GM18499 (cell line): Measurements from ENCODE around the gene APEH.

Experiments
- ATAC-seq: cut with Tn5 transposase; IDR thresholded peaks from one replicate; pipeline ENCODE4 v1.9.1; 2021; ENCODE audit warnings: moderate number of reproducible peaks; ENCODE audit not compliant: insufficient read depth, unreplicated experiment

The APEH gene

GRCh38 chr3:49649576-49649975 lies 24.6 kb upstream of the APEH start:
- no peak for ATAC-seq

DNA sequence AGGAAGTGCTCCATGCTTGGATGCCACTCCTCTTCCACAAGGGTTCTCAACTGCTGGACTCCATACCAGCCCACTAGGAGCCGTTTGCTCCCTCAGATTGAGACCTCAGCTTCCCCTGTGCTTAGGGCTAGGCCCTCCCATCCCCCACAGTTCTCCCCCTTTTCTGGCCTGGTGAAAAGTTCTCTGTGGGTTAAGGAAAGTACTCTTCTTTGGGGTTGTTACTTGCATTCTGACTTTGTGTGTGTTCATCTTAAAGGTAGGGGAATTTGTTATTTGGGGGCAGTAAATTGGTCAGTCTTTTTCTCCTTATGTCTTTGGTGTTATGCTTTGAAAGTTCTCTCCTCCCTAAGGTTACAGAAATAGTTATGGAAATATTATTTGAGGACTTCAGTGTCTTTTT lies 24.0 kb upstream of the APEH start:
- no peak for ATAC-seq

DNA sequence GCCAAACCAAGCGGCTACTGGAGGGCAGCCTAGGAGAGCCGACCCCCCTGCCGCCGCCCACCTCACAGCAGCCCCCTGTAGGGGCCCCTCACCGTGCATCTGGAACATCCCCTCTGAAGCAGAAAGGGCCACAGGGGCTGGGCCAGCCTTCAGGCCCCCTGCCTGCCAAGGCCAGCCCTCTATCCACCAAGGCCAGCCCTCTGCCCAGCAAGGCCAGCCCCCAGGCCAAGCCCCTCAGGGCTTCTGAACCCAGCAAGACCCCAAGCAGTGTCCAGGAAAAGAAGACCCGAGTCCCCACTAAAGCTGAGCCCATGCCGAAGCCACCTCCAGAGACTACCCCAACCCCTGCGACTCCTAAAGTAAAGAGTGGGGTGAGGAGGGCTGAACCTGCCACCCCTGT lies 23.5 kb upstream of the APEH start:
- ATAC-seq = no peak

- ATAC-seq = no peak
Measured at GRCh38 chr3:49652218-49652902, 21.8 kb upstream of the APEH start.

GRCh38 chr3:49652903-49653415 lies 21.2 kb upstream of the APEH start:
- ATAC-seq = no peak

GRCh38 chr3:49653621-49654020 lies 20.5 kb upstream of the APEH start:
- ATAC-seq = no peak

DNA sequence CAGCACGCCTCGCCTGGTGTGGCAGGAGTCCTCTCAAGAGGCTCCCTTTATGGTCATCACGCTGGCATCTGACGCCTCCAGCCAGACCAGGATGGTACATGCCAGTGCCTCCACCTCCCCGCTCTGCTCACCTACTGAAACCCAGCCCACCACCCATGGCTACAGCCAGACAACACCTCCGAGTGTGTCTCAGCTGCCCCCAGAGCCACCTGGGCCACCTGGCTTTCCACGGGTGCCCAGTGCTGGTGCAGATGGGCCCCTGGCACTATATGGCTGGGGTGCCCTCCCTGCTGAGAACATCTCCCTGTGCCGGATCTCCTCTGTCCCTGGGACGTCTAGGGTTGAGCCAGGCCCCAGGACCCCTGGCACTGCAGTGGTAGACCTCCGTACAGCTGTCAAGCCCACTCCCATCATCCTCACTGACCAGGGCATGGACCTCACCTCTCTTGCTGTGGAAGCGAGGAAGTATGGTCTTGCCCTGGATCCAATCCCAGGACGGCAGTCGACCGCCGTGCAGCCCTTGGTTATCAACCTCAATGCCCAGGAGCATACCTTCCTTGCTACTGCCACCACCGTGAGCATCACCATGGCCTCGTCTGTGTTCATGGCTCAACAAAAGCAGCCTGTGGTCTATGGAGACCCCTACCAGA lies 19.9 kb upstream of the APEH start:
- no peak for ATAC-seq

DNA sequence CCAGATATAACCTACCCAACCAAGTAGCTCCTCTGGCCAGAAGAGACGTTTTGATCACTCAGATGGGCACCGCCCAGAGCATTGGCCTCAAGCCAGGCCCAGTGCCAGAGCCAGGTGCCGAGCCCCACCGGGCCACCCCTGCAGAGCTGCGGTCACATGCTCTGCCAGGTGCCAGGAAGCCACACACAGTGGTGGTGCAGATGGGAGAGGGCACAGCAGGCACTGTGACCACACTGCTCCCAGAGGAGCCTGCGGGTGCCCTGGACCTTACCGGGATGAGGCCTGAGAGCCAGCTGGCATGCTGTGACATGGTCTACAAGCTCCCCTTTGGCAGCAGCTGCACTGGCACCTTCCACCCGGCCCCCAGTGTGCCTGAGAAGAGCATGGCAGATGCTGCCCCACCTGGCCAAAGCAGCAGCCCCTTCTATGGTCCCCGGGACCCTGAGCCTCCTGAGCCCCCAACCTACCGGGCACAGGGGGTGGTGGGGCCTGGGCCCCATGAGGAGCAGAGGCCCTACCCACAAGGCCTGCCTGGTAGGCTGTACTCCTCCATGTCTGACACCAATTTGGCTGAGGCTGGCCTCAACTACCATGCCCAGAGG lies 19.1 kb upstream of the APEH start:
- ATAC-seq = no peak

- no peak for ATAC-seq
Measured at GRCh38 chr3:49655731-49656285, 18.3 kb upstream of the APEH start.

- ATAC-seq = no peak
Measured at GRCh38 chr3:49656541-49657112, 17.5 kb upstream of the APEH start.

DNA sequence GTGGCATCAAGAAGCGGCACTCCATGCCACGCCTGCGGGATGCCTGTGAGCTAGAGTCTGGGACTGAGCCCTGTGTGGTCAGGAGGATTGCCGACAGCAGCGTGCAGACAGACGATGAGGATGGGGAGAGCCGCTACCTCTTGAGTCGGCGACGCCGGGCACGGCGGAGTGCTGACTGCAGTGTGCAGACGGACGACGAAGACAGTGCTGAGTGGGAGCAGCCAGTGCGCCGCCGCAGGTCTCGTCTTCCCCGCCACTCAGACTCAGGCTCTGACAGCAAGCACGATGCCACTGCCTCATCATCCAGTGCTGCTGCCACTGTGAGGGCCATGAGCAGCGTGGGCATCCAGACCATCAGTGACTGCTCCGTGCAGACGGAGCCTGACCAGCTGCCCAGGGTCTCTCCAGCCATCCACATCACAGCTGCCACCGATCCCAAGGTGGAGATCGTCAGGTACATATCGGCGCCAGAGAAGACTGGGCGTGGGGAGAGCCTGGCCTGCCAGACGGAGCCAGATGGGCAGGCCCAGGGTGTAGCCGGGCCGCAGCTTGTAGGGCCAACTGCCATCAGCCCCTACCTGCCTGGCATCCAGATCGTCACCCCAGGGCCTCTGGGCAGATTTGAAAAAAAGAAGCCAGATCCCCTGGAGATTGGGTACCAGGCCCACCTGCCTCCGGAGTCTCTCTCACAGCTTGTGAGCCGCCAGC lies 16.8 kb upstream of the APEH start:
- ATAC-seq = no peak

DNA sequence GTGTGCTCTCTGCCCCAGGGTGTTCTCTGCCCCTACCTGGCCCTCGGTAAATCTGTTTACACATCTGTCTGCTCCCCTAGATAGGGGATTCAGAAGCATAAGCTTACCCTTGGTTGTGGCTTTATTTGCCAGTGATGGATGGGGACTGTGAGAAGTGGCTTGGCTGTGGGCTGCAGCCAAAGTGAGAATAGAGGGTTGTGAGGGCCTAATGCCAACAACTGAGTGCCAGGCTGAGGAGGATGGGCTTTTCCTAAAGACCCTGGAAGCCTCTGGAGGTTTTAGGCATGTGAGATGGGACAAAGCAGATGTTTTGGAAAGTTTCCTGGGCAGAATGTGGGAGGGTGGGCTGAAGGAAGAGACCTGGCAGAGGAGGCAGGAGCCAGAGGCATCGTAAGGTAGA lies 15.4 kb upstream of the APEH start:
- no peak for ATAC-seq

- no peak for ATAC-seq
Measured at GRCh38 chr3:49659756-49660155, 14.4 kb upstream of the APEH start.

GRCh38 chr3:49661281-49661680 lies 12.9 kb upstream of the APEH start:
- ATAC-seq = no peak

GRCh38 chr3:49662021-49662420 lies 12.1 kb upstream of the APEH start:
- ATAC-seq = no peak

DNA sequence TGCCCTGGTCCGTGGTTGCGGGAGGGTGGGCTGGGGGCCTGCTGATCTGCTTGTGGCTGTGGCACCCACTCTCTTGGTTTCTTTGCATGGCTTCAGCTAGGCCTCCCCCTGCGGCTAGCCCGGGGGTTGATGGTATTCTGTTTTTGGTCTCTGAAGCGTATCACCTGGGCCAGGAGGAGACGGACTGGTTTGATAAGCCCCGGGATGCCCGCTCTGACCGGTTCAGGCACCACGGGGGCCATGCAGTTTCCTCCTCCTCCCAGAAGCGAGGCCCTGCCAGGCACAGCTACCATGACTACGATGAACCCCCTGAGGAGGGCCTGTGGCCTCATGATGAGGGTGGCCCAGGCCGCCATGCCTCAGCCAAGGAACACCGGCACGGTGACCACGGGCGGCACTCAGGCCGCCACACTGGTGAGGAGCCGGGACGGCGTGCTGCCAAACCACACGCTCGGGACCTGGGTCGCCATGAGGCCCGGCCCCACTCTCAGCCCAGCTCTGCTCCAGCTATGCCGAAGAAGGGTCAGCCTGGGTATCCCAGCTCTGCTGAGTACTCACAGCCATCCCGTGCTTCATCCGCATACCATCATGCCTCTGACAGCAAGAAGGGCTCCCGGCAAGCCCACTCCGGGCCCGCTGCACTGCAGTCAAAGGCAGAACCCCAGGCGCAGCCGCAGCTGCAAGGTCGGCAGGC lies 11.3 kb upstream of the APEH start:
- ATAC-seq = no peak

- ATAC-seq = no peak
Measured at GRCh38 chr3:49663831-49664230, 10.3 kb upstream of the APEH start.

GRCh38 chr3:49664300-49664699 lies 9.9 kb upstream of the APEH start:
- no peak for ATAC-seq

- no peak for ATAC-seq
Measured at GRCh38 chr3:49665822-49666519, 8.2 kb upstream of the APEH start.
